HCT116 (cell line): ENCODE data around the gene NPPC.

ENCODE experiments used
- ATF3 ChIP-seq: IDR thresholded peaks from 2 replicates; pipeline ENCODE4 v1.6.1; 2012
- CTCF ChIP-seq, 3 experiments: fragments of 200-600 bp in 1 of 3; sonication (generic) in 1 of 3; IDR thresholded peaks in 2 of 3; conservative IDR thresholded peaks in 1 of 3; 2 replicates each; pipeline ENCODE4 v1.5.1; 2012 to 2017; ENCODE audit warnings: low read depth in 2 of 3, low read length in 2 of 3, antibody characterized with exemption in 1 of 3, borderline replicate concordance in 1 of 3, control low read depth in 1 of 3, mild to moderate bottlenecking in 1 of 3, mixed read lengths in 1 of 3, mixed run types in 1 of 3, moderate library complexity in 1 of 3; ENCODE audit not compliant: insufficient read depth in 1 of 3
- EGR1 ChIP-seq: IDR thresholded peaks from 2 replicates; pipeline ENCODE4 v1.6.1; 2012; ENCODE audit warnings: low read depth
- EZH2phosphoT487 ChIP-seq: fragments of 200-600 bp; IDR thresholded peaks from 2 replicates; pipeline ENCODE4 v1.6.1; 2018; ENCODE audit warnings: antibody characterized with exemption, borderline replicate concordance
- JUND ChIP-seq: IDR thresholded peaks from 2 replicates; pipeline ENCODE4 v1.6.1; 2012
- MAX ChIP-seq: IDR thresholded peaks from 2 replicates; pipeline ENCODE4 v1.6.1; 2012
- POLR2A ChIP-seq: IDR thresholded peaks from 2 replicates; pipeline ENCODE4 v1.7.0; 2011; ENCODE audit warnings: borderline replicate concordance; ENCODE audit not compliant: insufficient read depth, insufficient read length; ENCODE audit errors: extremely low read depth
- POLR2AphosphoS5 ChIP-seq: IDR thresholded peaks from 2 replicates; pipeline ENCODE4 v1.6.1; 2011; ENCODE audit warnings: mild to moderate bottlenecking, low read depth, low read length, moderate library complexity
- REST ChIP-seq: IDR thresholded peaks from 2 replicates; pipeline ENCODE4 v1.6.1; 2012; ENCODE audit warnings: low read depth
- SRF ChIP-seq: IDR thresholded peaks from 2 replicates; pipeline ENCODE4 v1.6.1; 2012; ENCODE audit warnings: low read depth
- ZBTB33 ChIP-seq: IDR thresholded peaks from 2 replicates; pipeline ENCODE4 v1.6.1; 2011; ENCODE audit warnings: mild to moderate bottlenecking, low read length, moderate library complexity; ENCODE audit not compliant: insufficient replicate concordance; ENCODE audit errors: extremely low read depth

- TF ChIP-seq POLR2AphosphoS5 (peak; percentile 43; the same call in 1 of the 2 replicates), ZBTB33 (no peak), EGR1 (no peak), ATF3 (no peak), REST (no peak), CTCF (IDR thresholded peaks at IDR 0.05 in 2 of 3, conservative IDR thresholded peaks at IDR 0.05 in 1 of 3; ENCODE audit: borderline replicate concordance in 1 of 3, insufficient read depth in 1 of 3, low read depth in 2 of 3, low read length in 2 of 3) (peak; percentile 92 to 96 (median 94)), POLR2A (no peak), MAX (peak; percentile 58), EZH2phosphoT487 (no peak), JUND (no peak), SRF (no peak)
Observed at GRCh38 chr2:231900486-231900942, 25.7 kb downstream of the NPPC start.
